Endothelial cell of umbilical vein (primary cell): Measurements from ENCODE around the gene PPEF1.

Experiments used
- EZH2 ChIP-seq: IDR thresholded peaks from 2 replicates; pipeline ENCODE4 v1.6.1; 2012; ENCODE audit warnings: borderline replicate concordance, low read depth, mild to moderate bottlenecking, moderate library complexity, low read length, inconsistent platforms; ENCODE audit not compliant: severe bottlenecking
- GATA2 ChIP-seq: IDR thresholded peaks from 2 replicates; pipeline ENCODE4 v1.7.0; 2011; ENCODE audit warnings: low read depth, mild to moderate bottlenecking, moderate library complexity, mixed read lengths, low read length; ENCODE audit not compliant: insufficient read length, insufficient read depth
- MYC ChIP-seq: IDR thresholded peaks from one replicate; pipeline ENCODE4 v1.6.1; 2011; ENCODE audit warnings: mild to moderate bottlenecking, low read depth, low read length
- TF ChIP-seq, protein P1 (sequence below): IDR thresholded peaks from 2 replicates; pipeline ENCODE4 v1.6.1; 2011; ENCODE audit not compliant: insufficient read depth, insufficient read length
- TF ChIP-seq, protein P2 (sequence below), 2 donors: IDR thresholded peaks; 1 replicate in 1 of 2; 2 replicates in 1 of 2; pipeline ENCODE4 v1.5.1; 2011; ENCODE audit warnings: low read length in 2 of 2, mild to moderate bottlenecking in 2 of 2, moderate library complexity in 2 of 2, control low read depth in 1 of 2, inconsistent platforms in 1 of 2, low read depth in 1 of 2; ENCODE audit not compliant: insufficient read depth in 1 of 2; ENCODE audit errors: extremely low read depth in 1 of 2

DNA sequence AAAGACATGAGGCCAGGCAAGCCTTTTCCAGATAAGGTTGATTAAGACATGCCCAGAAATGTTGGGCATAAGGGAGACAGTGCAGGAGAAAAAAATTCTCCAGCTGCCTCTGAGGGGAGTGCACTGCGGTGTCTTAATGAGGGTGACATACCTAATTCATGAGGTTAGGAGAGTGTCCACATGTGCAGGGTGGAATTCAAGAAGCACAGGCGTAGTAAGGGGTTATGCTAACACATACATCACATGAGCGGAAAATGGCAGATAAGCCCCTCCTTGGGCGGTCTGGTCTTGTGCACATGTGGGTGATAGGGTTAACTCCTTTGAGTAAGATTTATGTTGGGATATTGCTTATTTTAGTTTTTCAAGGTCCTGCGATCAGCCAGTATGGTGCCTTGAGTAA lies 154.1 kb downstream of the PPEF1 start:
- TF ChIP-seq MYC (no peak), EZH2 (no peak), GATA2 (no peak)
- TF ChIP-seq, protein P1, sequence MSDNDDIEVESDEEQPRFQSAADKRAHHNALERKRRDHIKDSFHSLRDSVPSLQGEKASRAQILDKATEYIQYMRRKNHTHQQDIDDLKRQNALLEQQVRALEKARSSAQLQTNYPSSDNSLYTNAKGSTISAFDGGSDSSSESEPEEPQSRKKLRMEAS = no peak
- TF ChIP-seq, protein P2, sequence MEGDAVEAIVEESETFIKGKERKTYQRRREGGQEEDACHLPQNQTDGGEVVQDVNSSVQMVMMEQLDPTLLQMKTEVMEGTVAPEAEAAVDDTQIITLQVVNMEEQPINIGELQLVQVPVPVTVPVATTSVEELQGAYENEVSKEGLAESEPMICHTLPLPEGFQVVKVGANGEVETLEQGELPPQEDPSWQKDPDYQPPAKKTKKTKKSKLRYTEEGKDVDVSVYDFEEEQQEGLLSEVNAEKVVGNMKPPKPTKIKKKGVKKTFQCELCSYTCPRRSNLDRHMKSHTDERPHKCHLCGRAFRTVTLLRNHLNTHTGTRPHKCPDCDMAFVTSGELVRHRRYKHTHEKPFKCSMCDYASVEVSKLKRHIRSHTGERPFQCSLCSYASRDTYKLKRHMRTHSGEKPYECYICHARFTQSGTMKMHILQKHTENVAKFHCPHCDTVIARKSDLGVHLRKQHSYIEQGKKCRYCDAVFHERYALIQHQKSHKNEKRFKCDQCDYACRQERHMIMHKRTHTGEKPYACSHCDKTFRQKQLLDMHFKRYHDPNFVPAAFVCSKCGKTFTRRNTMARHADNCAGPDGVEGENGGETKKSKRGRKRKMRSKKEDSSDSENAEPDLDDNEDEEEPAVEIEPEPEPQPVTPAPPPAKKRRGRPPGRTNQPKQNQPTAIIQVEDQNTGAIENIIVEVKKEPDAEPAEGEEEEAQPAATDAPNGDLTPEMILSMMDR (IDR thresholded peaks at IDR 0.05; ENCODE audit: extremely low read depth in 1 of 2, insufficient read depth in 1 of 2, low read depth in 1 of 2, low read length in 2 of 2) = no peak
